ENCODE measurements around the gene HUNK.
"Not testable (repeated sequence)": the region's sequence is repeated elsewhere in the genome, so short reads cannot be mapped to it uniquely, and the experiment has no call there.

GRCh38 chr21:31946876-31947550 is 74.2 kb downstream of the HUNK start:
- not testable (repeated sequence) for TF ChIP-seq CTCF, POLR2A (IDR thresholded peaks at IDR 0.05)
